ENCODE measurements around the gene SLC2A4. TPM values are rescaled to one million over a fixed set of nuclear protein-coding genes. Genes with fewer than 3 reads are reported as not detected.

Gene SLC2A4
- total and polyA plus RNA-seq, 3 experiments from 2014 or later, result 0.18 to 0.24 TPM; not detected in 1

DNA sequence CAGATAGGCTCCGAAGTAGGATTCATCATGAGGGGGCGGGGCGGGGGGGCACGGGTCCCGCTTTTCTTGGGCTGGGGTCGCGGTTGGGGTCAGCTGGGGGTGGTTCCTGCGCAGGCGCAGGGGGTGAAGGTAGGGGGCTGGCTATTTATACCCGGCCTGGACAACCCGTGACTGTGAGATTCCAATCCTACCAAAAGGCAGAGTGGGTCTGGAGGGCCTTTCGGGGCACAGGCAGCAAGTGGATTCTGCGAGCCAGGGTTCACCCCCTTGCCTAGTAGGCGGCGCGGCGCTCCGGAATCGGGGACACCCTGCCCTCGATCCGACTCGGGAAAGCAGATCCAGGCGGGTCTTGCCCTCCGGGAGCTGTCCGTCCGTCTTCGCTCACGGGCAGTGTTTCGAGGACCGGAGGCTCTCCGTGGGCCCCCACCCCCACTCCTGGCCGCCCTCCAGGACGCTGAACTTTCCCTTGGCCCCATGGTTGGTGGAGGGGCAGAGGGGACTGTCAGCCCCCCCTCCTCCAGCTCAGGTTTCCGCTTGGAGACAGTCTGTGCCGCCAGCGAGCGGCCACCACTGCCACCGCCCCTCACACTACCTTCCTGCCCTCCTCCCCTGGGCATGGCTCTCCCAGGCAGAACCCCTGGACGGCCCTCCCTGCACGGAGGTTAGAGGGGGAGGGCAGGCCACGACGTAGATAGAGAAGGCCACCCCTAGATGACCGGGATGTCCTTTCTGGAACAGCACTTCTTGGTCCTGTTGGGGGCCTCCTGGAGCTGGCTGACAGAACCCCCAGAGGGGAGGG, 634 bp downstream of the SLC2A4 start:
- H3K27me3 Mint-ChIP-seq, result peaks cover 27 to 43% of the 10 kb centered on the region in 2 donors
- Histone ChIP-seq H3K36me3 (ENCODE audit: insufficient read depth, low read length) (no peaks in the 10 kb centered on the region), H3K27me3 (ENCODE audit: insufficient read depth, low read length, poor library complexity, severe bottlenecking) (peaks cover 8% of the 10 kb centered on the region), H3K4me3 (ENCODE audit: low read length) (no peak overlapping the region), H3K9me3 (ENCODE audit: low read length) (no peaks in the 10 kb centered on the region), H3K4me1 (ENCODE audit: insufficient read depth, low read length) (peaks cover 20% of the 10 kb centered on the region), H3K27ac (ENCODE audit: low read depth, low read length) (no peak overlapping the region)
- ChIA-PET POLR2A (interaction anchor here (1.0 to 1.5 kb wide), 2 partner anchors 11 to 14 kb away, joined by 4 to 6 read pairs; no protein-coding TSS in a partner anchor), CTCF (interaction anchor here (1.4 to 8.4 kb wide), 7 partner anchors 11 to 155 kb away, joined by 3 to 87 read pairs (median 6); no protein-coding TSS in a partner anchor)
- H3K9me3 Mint-ChIP-seq, result no peaks in the 10 kb centered on the region
- peak in 1 of 5 donors; percentile 19 for DNase-seq
- H3K36me3 Mint-ChIP-seq, result no peaks in the 10 kb centered on the region
- H3K4me1 Mint-ChIP-seq, result peaks cover 13 to 25% (median 14%) of the 10 kb centered on the region in 3 donors
- H3K27ac Mint-ChIP-seq, result peak overlapping the region in 1 of 8 donors; percentile 24
- H3K4me3 Mint-ChIP-seq, result peak overlapping the region; percentile 63 to 84 (median 80)

GRCh38 chr17:7282752-7283321, 1.3 kb downstream of the SLC2A4 start:
- POLR2A ChIA-PET, result interaction anchor here (0.7 to 1.0 kb wide), 3 partner anchors 11 to 152 kb away, joined by 3 to 4 read pairs (median 3); partner anchors contain the start of gene TMEM102
- Histone ChIP-seq H3K27ac (ENCODE audit: low read depth, low read length) (no peak overlapping the region), H3K27me3 (ENCODE audit: insufficient read depth, low read length, poor library complexity, severe bottlenecking) (peaks cover 8% of the 10 kb centered on the region), H3K4me3 (ENCODE audit: low read length) (no peak overlapping the region), H3K9me3 (ENCODE audit: low read length) (no peaks in the 10 kb centered on the region), H3K36me3 (ENCODE audit: insufficient read depth, low read length) (no peaks in the 10 kb centered on the region), H3K4me1 (ENCODE audit: insufficient read depth, low read length) (peaks cover 20% of the 10 kb centered on the region)
- CTCF ChIA-PET, result interaction anchor here (1.4 to 8.4 kb wide), 4 partner anchors 10 to 105 kb away, joined by 3 to 87 read pairs (median 6); no protein-coding TSS in a partner anchor
- Mint-ChIP-seq H3K27me3 (peaks cover 28 to 48% of the 10 kb centered on the region in 2 donors), H3K4me1 (peaks cover 13 to 25% (median 14%) of the 10 kb centered on the region in 3 donors), H3K27ac (peak overlapping the region in 1 of 8 donors; percentile 24), H3K36me3 (no peaks in the 10 kb centered on the region), H3K4me3 (peak overlapping the region in 2 of 7 donors; percentile 32 to 49), H3K9me3 (no peaks in the 10 kb centered on the region)
- no peak for DNase-seq

DNA sequence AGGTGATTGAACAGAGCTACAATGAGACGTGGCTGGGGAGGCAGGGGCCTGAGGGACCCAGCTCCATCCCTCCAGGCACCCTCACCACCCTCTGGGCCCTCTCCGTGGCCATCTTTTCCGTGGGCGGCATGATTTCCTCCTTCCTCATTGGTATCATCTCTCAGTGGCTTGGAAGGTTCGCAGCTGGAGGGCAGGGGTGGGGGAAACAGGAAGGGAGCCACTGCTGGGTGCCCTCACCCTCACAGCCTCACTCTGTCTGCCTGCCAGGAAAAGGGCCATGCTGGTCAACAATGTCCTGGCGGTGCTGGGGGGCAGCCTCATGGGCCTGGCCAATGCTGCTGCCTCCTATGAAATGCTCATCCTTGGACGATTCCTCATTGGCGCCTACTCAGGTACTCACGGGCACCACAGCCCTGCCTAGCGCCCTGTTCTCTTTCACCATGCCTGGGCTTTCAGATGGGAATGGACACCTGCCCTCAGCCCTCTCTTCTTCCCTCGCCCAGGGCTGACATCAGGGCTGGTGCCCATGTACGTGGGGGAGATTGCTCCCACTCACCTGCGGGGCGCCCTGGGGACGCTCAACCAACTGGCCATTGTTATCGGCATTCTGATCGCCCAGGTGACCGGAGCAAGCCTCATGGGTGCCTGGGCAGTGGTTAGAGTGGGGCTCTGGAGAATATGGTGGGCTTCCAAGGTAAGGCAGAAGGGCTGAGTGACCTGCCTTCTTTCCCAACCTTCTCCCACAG, 2.1 kb downstream of the SLC2A4 start:
- CTCF ChIA-PET, result interaction anchor here (1.1 to 8.4 kb wide), 4 partner anchors 9 to 72 kb away, joined by 3 to 87 read pairs (median 6); no protein-coding TSS in a partner anchor
- H3K27ac Mint-ChIP-seq, result no peak overlapping the region
- peaks cover 34 to 51% of the 10 kb centered on the region in 2 donors for H3K27me3 Mint-ChIP-seq
- no peak overlapping the region for H3K4me3 ChIP-seq (ENCODE audit: low read length)
- no peaks in the 10 kb centered on the region for H3K9me3 Mint-ChIP-seq
- no peak for DNase-seq
- peaks cover 8% of the 10 kb centered on the region for H3K27me3 ChIP-seq (ENCODE audit: insufficient read depth, low read length, poor library complexity, severe bottlenecking)
- H3K36me3 Mint-ChIP-seq, result no peaks in the 10 kb centered on the region
- H3K36me3 ChIP-seq (ENCODE audit: insufficient read depth, low read length), result no peaks in the 10 kb centered on the region
- H3K4me3 Mint-ChIP-seq, result peak overlapping the region in 1 of 7 donors; percentile 41
- POLR2A ChIA-PET, result interaction anchor here (0.7 to 1.0 kb wide), 3 partner anchors 10 to 152 kb away, joined by 3 to 4 read pairs (median 3); partner anchors contain the start of gene TMEM102
- H3K9me3 ChIP-seq (ENCODE audit: low read length), result no peaks in the 10 kb centered on the region
- peaks cover 20% of the 10 kb centered on the region for H3K4me1 ChIP-seq (ENCODE audit: insufficient read depth, low read length)
- no peak overlapping the region for H3K27ac ChIP-seq (ENCODE audit: low read depth, low read length)
- peaks cover 13 to 25% (median 14%) of the 10 kb centered on the region in 3 donors for H3K4me1 Mint-ChIP-seq

DNA sequence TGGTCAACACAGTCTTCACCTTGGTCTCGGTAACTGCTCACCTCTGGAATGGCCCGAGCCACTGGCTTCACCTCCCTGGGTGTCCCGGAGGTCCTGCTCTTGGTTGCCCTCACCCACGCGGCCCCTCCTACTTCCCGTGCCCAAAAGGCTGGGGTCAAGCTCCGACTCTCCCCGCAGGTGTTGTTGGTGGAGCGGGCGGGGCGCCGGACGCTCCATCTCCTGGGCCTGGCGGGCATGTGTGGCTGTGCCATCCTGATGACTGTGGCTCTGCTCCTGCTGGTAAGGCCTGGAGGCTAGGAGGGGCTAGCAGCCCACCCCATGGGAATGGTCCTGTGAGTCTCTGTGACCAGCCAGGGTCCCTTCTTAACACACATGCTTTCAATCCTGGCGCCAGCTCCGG, 3.4 kb downstream of the SLC2A4 start:
- DNase-seq, result no peak
- POLR2A ChIA-PET, result no interaction called here
- no peaks in the 10 kb centered on the region for H3K36me3 ChIP-seq (ENCODE audit: insufficient read depth, low read length)
- H3K27ac Mint-ChIP-seq, result peak overlapping the region in 1 of 8 donors; percentile 65
- H3K4me1 ChIP-seq (ENCODE audit: insufficient read depth, low read length), result peaks cover 20% of the 10 kb centered on the region
- no peak overlapping the region for H3K4me3 ChIP-seq (ENCODE audit: low read length)
- H3K4me1 Mint-ChIP-seq, result peaks cover 11 to 25% (median 14%) of the 10 kb centered on the region in 3 donors
- H3K36me3 Mint-ChIP-seq, result no peaks in the 10 kb centered on the region
- H3K27ac ChIP-seq (ENCODE audit: low read depth, low read length), result no peak overlapping the region
- peaks cover 8% of the 10 kb centered on the region for H3K27me3 ChIP-seq (ENCODE audit: insufficient read depth, low read length, poor library complexity, severe bottlenecking)
- no peaks in the 10 kb centered on the region for H3K9me3 ChIP-seq (ENCODE audit: low read length)
- no peaks in the 10 kb centered on the region for H3K9me3 Mint-ChIP-seq
- CTCF ChIA-PET, result interaction anchor here (8.4 kb wide), 1 partner anchor 13 kb away, joined by 87 read pairs; no protein-coding TSS in a partner anchor
- H3K27me3 Mint-ChIP-seq, result peaks cover 36 to 52% of the 10 kb centered on the region in 2 donors
- no peak overlapping the region for H3K4me3 Mint-ChIP-seq

DNA sequence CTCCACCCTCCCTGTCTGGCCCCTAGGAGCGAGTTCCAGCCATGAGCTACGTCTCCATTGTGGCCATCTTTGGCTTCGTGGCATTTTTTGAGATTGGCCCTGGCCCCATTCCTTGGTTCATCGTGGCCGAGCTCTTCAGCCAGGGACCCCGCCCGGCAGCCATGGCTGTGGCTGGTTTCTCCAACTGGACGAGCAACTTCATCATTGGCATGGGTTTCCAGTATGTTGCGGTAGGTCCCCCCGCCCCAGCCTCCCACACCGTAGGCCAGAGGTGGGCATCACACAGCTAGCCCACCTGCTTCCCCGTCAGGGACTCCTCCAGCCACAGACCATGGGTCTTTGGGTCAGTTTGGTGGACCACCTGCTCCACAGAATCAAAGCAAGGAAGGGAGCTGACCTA, 4.2 kb downstream of the SLC2A4 start:
- H3K4me1 ChIP-seq (ENCODE audit: insufficient read depth, low read length), result peaks cover 19% of the 10 kb centered on the region
- H3K27ac ChIP-seq (ENCODE audit: low read depth, low read length), result no peak overlapping the region
- peaks cover 8% of the 10 kb centered on the region for H3K27me3 ChIP-seq (ENCODE audit: insufficient read depth, low read length, poor library complexity, severe bottlenecking)
- Mint-ChIP-seq H3K27ac (no peak overlapping the region), H3K9me3 (no peaks in the 10 kb centered on the region), H3K4me3 (no peak overlapping the region), H3K27me3 (peaks cover 38 to 52% of the 10 kb centered on the region in 2 donors), H3K4me1 (peaks cover 3 to 23% (median 7%) of the 10 kb centered on the region in 3 donors), H3K36me3 (no peaks in the 10 kb centered on the region)
- H3K9me3 ChIP-seq (ENCODE audit: low read length), result no peaks in the 10 kb centered on the region
- no peak for DNase-seq
- ChIA-PET CTCF (interaction anchor here (1.2 to 8.4 kb wide), 2 partner anchors 12 to 240 kb away, joined by 4 to 87 read pairs; no protein-coding TSS in a partner anchor), POLR2A (interaction anchor here (0.6 to 1.1 kb wide), 3 partner anchors 149 to 298 kb away, joined by 3 to 7 read pairs (median 4); partner anchors contain the start of genes MPDU1 and TMEM102)
- no peak overlapping the region for H3K4me3 ChIP-seq (ENCODE audit: low read length)
- no peaks in the 10 kb centered on the region for H3K36me3 ChIP-seq (ENCODE audit: insufficient read depth, low read length)

GRCh38 chr17:7289256-7290032, 7.9 kb downstream of the SLC2A4 start:
- Mint-ChIP-seq H3K9me3 (no peaks in the 10 kb centered on the region), H3K4me1 (peaks cover 4 to 7% (median 6%) of the 10 kb centered on the region in 3 donors), H3K36me3 (no peaks in the 10 kb centered on the region), H3K27me3 (peaks cover 37 to 38% of the 10 kb centered on the region in 2 donors), H3K4me3 (no peak overlapping the region), H3K27ac (peak overlapping the region in 1 of 8 donors; percentile 79)
- no peak for DNase-seq
- POLR2A ChIA-PET, result no interaction called here
- H3K4me1 ChIP-seq (ENCODE audit: insufficient read depth, low read length), result peaks cover 6% of the 10 kb centered on the region
- H3K36me3 ChIP-seq (ENCODE audit: insufficient read depth, low read length), result no peaks in the 10 kb centered on the region
- no peaks in the 10 kb centered on the region for H3K9me3 ChIP-seq (ENCODE audit: low read length)
- H3K27me3 ChIP-seq (ENCODE audit: insufficient read depth, low read length, poor library complexity, severe bottlenecking), result no peaks in the 10 kb centered on the region
- H3K4me3 ChIP-seq (ENCODE audit: low read length), result no peak overlapping the region
- CTCF ChIA-PET, result interaction anchor here (1.3 kb wide), 1 partner anchor 66 kb away, joined by 3 read pairs; no protein-coding TSS in a partner anchor
- no peak overlapping the region for H3K27ac ChIP-seq (ENCODE audit: low read depth, low read length)

DNA sequence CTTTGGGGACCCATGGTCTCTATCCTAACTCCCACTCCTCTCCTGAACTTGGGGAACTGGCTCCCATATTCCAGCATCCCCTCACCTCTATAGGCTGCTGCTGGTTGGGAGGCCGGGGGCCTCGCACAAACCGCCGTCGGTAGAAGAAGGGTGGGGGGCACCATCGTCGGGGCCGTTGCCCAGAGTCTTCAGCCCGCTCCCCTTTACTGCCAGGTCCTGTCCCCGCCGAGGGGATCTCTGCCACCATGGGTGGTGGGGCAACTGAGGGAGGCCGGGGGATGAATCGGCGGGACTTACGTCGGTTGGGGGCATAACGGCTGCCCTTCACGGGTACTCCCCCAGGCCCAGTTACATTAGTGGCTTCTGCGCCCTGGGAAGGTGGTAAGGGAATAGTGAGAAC, 8.6 kb downstream of the SLC2A4 start:
- Mint-ChIP-seq H3K36me3 (no peaks in the 10 kb centered on the region), H3K27me3 (peaks cover 34 to 40% of the 10 kb centered on the region in 2 donors), H3K4me3 (no peak overlapping the region), H3K4me1 (peaks cover 7 to 11% (median 10%) of the 10 kb centered on the region in 3 donors), H3K9me3 (peaks cover 0 to 1% (median 0%) of the 10 kb centered on the region in 5 donors), H3K27ac (peak overlapping the region in 1 of 8 donors; percentile 79)
- CTCF ChIA-PET, result no interaction called here
- H3K36me3 ChIP-seq (ENCODE audit: insufficient read depth, low read length), result no peaks in the 10 kb centered on the region
- POLR2A ChIA-PET, result no interaction called here
- no peak overlapping the region for H3K27ac ChIP-seq (ENCODE audit: low read depth, low read length)
- DNase-seq, result no peak
- peaks cover 10% of the 10 kb centered on the region for H3K4me1 ChIP-seq (ENCODE audit: insufficient read depth, low read length)
- H3K9me3 ChIP-seq (ENCODE audit: low read length), result no peaks in the 10 kb centered on the region
- peaks cover 1% of the 10 kb centered on the region for H3K27me3 ChIP-seq (ENCODE audit: insufficient read depth, low read length, poor library complexity, severe bottlenecking)
- no peak overlapping the region for H3K4me3 ChIP-seq (ENCODE audit: low read length)
